ENCODE data around the gene RFPL4A. TPM values are rescaled to one million over a fixed set of nuclear protein-coding genes. Genes with fewer than 3 reads are reported as not detected.
"Not testable (repeated sequence)": the region's sequence is repeated elsewhere in the genome, so short reads cannot be mapped to it uniquely, and the experiment has no call there.

Gene RFPL4A
- total RNA-seq, 4 donors from 2014 or later: not detected

GRCh38 chr19:55766466-55766865 is 7.6 kb downstream of the RFPL4A start:
- H3K36me3 ChIP-seq: no peaks in the 10 kb centered on the region
- intact Hi-C loops (cut with DNase I; ENCODE audit: low total_unique reads): no loop called here
- in situ Hi-C loops (cut with MboI; ENCODE audit: low pct_ligation_motif_present in 1 of 4, low pct_unique_long_range_greater_than_20kb in 1 of 4, low sequenced_read_pairs in 3 of 4): no loop called here
- H3K9me3 ChIP-seq: no peaks in the 10 kb centered on the region
- no peak overlapping the region for H3K27ac ChIP-seq
- DNase-seq: no peak
- no peak for TF ChIP-seq POLR2A (IDR thresholded peaks at IDR 0.05)
- no peak for TF ChIP-seq POLR2AphosphoS5 (IDR thresholded peaks at IDR 0.05)
- TF ChIP-seq EP300 (IDR thresholded peaks at IDR 0.05; ENCODE audit: low read depth): no peak
- no peak for TF ChIP-seq CTCF (IDR thresholded peaks at IDR 0.05)
- H3K27me3 ChIP-seq: peaks cover 8% of the 10 kb centered on the region
- H3K4me3 ChIP-seq: no peak overlapping the region
- WGBS, 2 donors (ENCODE audit: low coverage in 1 of 2): 56 to 71% methylated on average over 1 to 7 of the region's 7 CpGs
- H3K4me1 ChIP-seq: no peaks in the 10 kb centered on the region

GRCh38 chr19:55768818-55769217 is 9.9 kb downstream of the RFPL4A start, which contains the start of gene RFPL4AL1:
Gene RFPL4AL1 (plus strand): TSS chr19:55769118. CDS start chr19:55771805, 2,687 bp downstream.
- 71 to 86% methylated on average over 4 to 6 of the region's 6 CpGs for WGBS, 2 donors (ENCODE audit: low coverage in 1 of 2)
- in situ Hi-C loops (cut with MboI; ENCODE audit: low pct_ligation_motif_present in 1 of 4, low pct_unique_long_range_greater_than_20kb in 1 of 4, low sequenced_read_pairs in 3 of 4); H3K4me1 ChIP-seq; H3K27me3 ChIP-seq; intact Hi-C loops (cut with DNase I; ENCODE audit: low total_unique reads); H3K4me3 ChIP-seq; H3K9me3 ChIP-seq; H3K27ac ChIP-seq; DNase-seq; H3K36me3 ChIP-seq: not testable (repeated sequence)

GRCh38 chr19:55769632-55770031 is 10.7 kb downstream of the RFPL4A start:
- DNase-seq; H3K4me3 ChIP-seq; H3K4me1 ChIP-seq; H3K27me3 ChIP-seq; H3K27ac ChIP-seq; in situ Hi-C loops (cut with MboI; ENCODE audit: low pct_ligation_motif_present in 1 of 4, low pct_unique_long_range_greater_than_20kb in 1 of 4, low sequenced_read_pairs in 3 of 4); H3K9me3 ChIP-seq; H3K36me3 ChIP-seq; intact Hi-C loops (cut with DNase I; ENCODE audit: low total_unique reads): not testable (repeated sequence)
- WGBS, 2 donors (ENCODE audit: low coverage in 1 of 2): 25 to 29% methylated on average over 1 to 3 of the region's 3 CpGs

- Histone ChIP-seq H3K27ac (no peak overlapping the region), H3K9me3 (no peaks in the 10 kb centered on the region), H3K4me1 (no peaks in the 10 kb centered on the region), H3K36me3 (no peaks in the 10 kb centered on the region), H3K4me3 (no peak overlapping the region), H3K27me3 (peaks cover 5% of the 10 kb centered on the region)
- TF ChIP-seq EP300 (IDR thresholded peaks at IDR 0.05; ENCODE audit: low read depth) (no peak), CTCF (IDR thresholded peaks at IDR 0.05) (peak in 1 of 5 experiments; percentile 11), POLR2A (IDR thresholded peaks at IDR 0.05) (no peak), POLR2AphosphoS5 (IDR thresholded peaks at IDR 0.05) (no peak)
- 48% methylated on average over 7 of the region's 7 CpGs; no CpG with 5 or more reads in 1 of the 2 donors for WGBS, 2 donors (ENCODE audit: low coverage in 1 of 2)
- in situ Hi-C loops (cut with MboI; ENCODE audit: low pct_ligation_motif_present in 1 of 4, low pct_unique_long_range_greater_than_20kb in 1 of 4, low sequenced_read_pairs in 3 of 4) (no loop called here), intact Hi-C loops (cut with DNase I; ENCODE audit: low total_unique reads) (no loop called here)
- DNase-seq: peak; percentile 14
These were observed 18.6 kb downstream of the RFPL4A start for GRCh38 chr19:55777528-55777927.

- 76 to 88% methylated on average over 4 to 16 of the region's 16 CpGs for WGBS, 2 donors (ENCODE audit: low coverage in 1 of 2)
- Histone ChIP-seq H3K27ac (no peak overlapping the region), H3K4me3 (no peak overlapping the region), H3K36me3 (no peaks in the 10 kb centered on the region), H3K27me3 (peaks cover 5% of the 10 kb centered on the region), H3K4me1 (no peaks in the 10 kb centered on the region), H3K9me3 (no peaks in the 10 kb centered on the region)
- in situ Hi-C loops (cut with MboI; ENCODE audit: low pct_ligation_motif_present in 1 of 4, low pct_unique_long_range_greater_than_20kb in 1 of 4, low sequenced_read_pairs in 3 of 4) (no loop called here), intact Hi-C loops (cut with DNase I; ENCODE audit: low total_unique reads) (no loop called here)
- no peak for DNase-seq
- no peak for TF ChIP-seq EP300 (IDR thresholded peaks at IDR 0.05; ENCODE audit: low read depth)
- no peak for TF ChIP-seq CTCF (IDR thresholded peaks at IDR 0.05)
- no peak for TF ChIP-seq POLR2AphosphoS5 (IDR thresholded peaks at IDR 0.05)
- no peak for TF ChIP-seq POLR2A (IDR thresholded peaks at IDR 0.05)
These were observed 19.4 kb downstream of the RFPL4A start for GRCh38 chr19:55778331-55778730.
